Thymus (tissue), 11 donors: ENCODE results near the gene HK3. TPM values are rescaled to one million over a fixed set of nuclear protein-coding genes. Genes with fewer than 3 reads are reported as not detected.
A peak's percentile ranks its signal among the peaks of the same experiment; 100 is the strongest.
"Not testable (repeated sequence)": the region's sequence is repeated elsewhere in the genome, so short reads cannot be mapped to it uniquely, and the experiment has no call there.

ENCODE experiments used
- DNase-seq, 9 donors: peaks; one replicate each; pipeline ENCODE4 v3.0.0-alpha.2; 2013; ENCODE audit warnings: low spot score in 9 of 9, low read depth in 6 of 9, missing footprints in 1 of 9
- H3K27ac ChIP-seq, 2 donors: one replicate each; pipeline ENCODE4 v1.5.1; 2013; ENCODE audit warnings: control low read depth in 1 of 2, low read depth in 1 of 2, low read length in 1 of 2, mild to moderate bottlenecking in 1 of 2, moderate library complexity in 1 of 2
- H3K27me3 ChIP-seq, 2 donors: one replicate each; pipeline ENCODE4 v1.5.1; 2013; ENCODE audit warnings: low read length in 1 of 2; ENCODE audit not compliant: control insufficient read depth in 2 of 2, insufficient read depth in 1 of 2
- H3K36me3 ChIP-seq, 2 donors: one replicate each; pipeline ENCODE4 v1.5.1; 2013; ENCODE audit warnings: low read length in 1 of 2, mild to moderate bottlenecking in 1 of 2, moderate library complexity in 1 of 2; ENCODE audit not compliant: control insufficient read depth in 2 of 2, insufficient read depth in 2 of 2
- H3K4me1 ChIP-seq, 2 donors: one replicate each; pipeline ENCODE4 v1.5.1; 2013; ENCODE audit warnings: low read length in 2 of 2; ENCODE audit not compliant: control insufficient read depth in 2 of 2, insufficient read depth in 2 of 2
- H3K4me3 ChIP-seq, 2 donors: one replicate each; pipeline ENCODE4 v1.5.1; 2013; ENCODE audit warnings: low read length in 2 of 2, control low read depth in 1 of 2, mild to moderate bottlenecking in 1 of 2
- H3K9me3 ChIP-seq, 2 donors: one replicate each; pipeline ENCODE4 v1.5.1; 2013; ENCODE audit warnings: low read length in 1 of 2, mild to moderate bottlenecking in 1 of 2; ENCODE audit not compliant: control insufficient read depth in 2 of 2, insufficient read depth in 1 of 2
- WGBS: extraction: QIAGEN DNeasy Blood & Tissue Kit; methylation state at CpG from one replicate; pipeline ENCODE4 v1.1.7; 2013; 5-methylcytosine and 5-hydroxymethylcytosine counted together
- polyA plus RNA-seq: library from polyadenylated mRNA; stranded (reverse); fragments of 200-250 nt; gene quantifications from one replicate; pipeline ENCODE4 v1.2.3, GENCODE V29; 2013
- total RNA-seq: library from RNA; stranded (reverse); fragments of 120-200 nt; gene quantifications from one replicate; pipeline ENCODE4 v1.2.4, GENCODE V29; 2013
- donor health status: healthy.

HK3 gene
- total and polyA plus RNA-seq, 2 donors, result 3.2 to 38.9 TPM

DNA sequence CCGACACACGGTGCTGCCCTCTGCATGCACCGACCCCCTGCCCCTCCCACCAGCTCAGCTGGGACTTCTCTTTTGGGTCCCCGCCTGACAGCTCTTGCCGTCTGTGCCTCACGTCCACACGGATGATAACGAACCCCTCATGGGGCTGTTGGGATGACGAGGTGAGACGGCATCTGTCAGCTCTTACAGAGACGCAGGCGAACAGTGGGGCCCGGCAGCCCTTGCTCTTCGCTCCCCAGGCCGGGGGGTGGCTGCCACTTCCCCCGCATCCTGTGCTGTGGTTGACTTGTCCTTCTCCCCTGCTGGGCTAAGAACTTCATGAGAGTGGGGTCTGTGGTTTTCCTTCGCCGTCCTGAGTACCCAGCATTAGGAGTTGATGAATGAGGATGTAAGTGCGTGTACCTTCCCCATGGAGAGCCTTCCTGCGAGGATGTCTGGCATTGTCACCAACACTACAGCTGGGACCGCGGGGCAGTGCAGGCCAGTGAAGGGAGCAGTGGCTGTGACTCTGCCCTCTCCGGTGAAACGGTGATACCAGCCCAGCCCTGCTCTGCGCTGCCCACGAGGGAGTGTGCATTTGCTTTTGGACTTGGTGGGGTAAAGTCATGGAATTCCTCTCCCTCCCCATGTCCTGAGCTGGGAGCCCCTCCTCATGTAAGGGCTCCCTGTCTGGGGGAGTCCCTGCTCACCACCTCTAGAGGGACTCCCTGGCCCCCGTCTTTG is 23.2 kb downstream of the HK3 start:
- Histone ChIP-seq H3K4me3 (no peak overlapping the region), H3K27me3 (peaks cover 9 to 46% of the 10 kb centered on the region in 2 donors), H3K9me3 (no peaks in the 10 kb centered on the region), H3K4me1 (no peaks in the 10 kb centered on the region), H3K27ac (no peak overlapping the region), H3K36me3 (no peaks in the 10 kb centered on the region)
- DNase-seq, result peak in 1 of 9 donors; percentile 7
- WGBS, result 12% methylated on average over 27 of the region's 27 CpGs

DNA sequence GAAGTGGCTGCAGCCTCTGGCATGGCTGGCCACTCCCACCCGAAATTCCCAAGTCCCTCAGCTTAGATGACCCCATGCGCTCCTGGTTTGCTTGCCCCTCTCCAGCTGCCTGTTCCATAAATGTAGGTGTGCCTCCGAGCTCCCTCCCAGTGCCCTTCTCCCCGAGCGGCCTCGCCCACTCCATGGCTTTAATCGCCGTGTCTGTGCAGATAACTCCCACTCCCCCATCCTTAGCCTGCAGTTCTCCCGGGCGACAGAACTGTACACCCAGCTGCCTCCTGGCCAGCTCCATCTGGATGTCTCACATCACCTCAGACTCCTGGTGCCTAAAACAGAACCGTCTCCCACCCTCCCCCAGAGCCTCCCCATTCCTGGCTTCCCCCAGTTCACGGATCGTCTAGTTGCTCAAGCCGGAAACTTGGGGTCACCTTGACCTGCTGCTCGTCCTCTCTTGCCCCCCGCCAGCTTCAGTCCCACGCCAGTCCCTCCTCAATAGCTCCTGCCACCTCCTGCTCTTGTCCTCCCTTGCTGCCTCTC is 24.1 kb downstream of the HK3 start:
- 84% methylated on average over 17 of the region's 17 CpGs for WGBS
- H3K4me1 ChIP-seq, result no peaks in the 10 kb centered on the region
- H3K27ac ChIP-seq, result no peak overlapping the region
- no peak for DNase-seq
- no peak overlapping the region for H3K4me3 ChIP-seq
- H3K9me3 ChIP-seq, result no peaks in the 10 kb centered on the region
- no peaks in the 10 kb centered on the region for H3K36me3 ChIP-seq
- peaks cover 9 to 46% of the 10 kb centered on the region in 2 donors for H3K27me3 ChIP-seq

DNA sequence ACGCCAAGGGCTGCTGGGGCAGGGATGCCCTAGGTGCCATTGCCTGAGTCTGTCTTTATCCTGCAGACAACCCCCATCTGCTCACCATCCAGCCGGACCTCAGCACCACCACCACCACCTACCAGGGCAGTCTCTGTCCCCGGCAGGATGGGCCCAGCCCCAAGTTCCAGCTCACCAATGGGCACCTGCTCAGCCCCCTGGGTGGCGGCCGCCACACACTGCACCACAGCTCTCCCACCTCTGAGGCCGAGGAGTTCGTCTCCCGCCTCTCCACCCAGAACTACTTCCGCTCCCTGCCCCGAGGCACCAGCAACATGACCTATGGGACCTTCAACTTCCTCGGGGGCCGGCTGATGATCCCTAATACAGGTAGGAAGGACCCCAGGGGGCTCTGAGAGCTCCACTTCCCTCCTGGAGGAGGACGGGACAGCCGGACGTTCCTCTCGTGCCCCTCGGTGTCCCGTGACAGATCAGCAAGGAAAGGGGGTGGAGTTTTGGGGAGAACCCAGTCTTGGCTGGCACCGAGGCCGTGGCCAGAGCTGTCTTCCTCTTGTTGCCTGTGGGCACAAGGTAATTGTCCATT is 24.9 kb downstream of the HK3 start:
- Histone ChIP-seq H3K4me3 (no peak overlapping the region), H3K27ac (no peak overlapping the region), H3K36me3 (no peaks in the 10 kb centered on the region), H3K27me3 (peaks cover 9 to 46% of the 10 kb centered on the region in 2 donors), H3K9me3 (no peaks in the 10 kb centered on the region), H3K4me1 (no peaks in the 10 kb centered on the region)
- DNase-seq, result no peak
- WGBS, result 86% methylated on average over 20 of the region's 20 CpGs

DNA sequence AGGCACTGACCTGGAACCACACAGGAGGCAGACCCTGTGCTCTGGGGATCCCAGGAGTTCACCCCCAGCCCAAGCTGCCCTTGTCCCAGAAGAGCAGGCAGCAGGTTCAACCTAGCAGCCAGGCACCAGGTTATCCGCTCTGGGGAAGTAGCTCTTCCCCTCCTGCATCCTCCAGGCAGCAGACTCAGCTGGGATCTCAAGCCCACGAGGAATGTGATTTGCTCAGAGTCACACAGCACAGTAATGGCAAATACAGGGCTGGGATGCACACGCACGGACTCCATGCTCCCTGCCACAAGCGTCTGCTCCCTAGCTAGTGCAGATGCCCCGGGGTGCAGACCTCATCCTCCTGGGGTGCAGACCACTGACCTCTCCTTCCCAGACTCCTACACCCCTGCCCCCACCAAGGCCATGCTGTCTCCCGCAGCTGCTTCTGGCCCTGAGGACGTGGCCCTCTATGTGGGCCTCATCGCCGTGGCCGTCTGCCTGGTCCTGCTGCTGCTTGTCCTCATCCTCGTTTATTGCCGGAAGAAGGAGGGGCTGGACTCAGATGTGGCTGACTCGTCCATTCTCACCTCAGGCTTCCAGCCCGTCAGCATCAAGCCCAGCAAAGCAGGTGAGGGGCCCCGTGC is 25.5 kb downstream of the HK3 start:
- no peak overlapping the region for H3K27ac ChIP-seq
- WGBS, result 73% methylated on average over 16 of the region's 16 CpGs
- no peak for DNase-seq
- no peaks in the 10 kb centered on the region for H3K9me3 ChIP-seq
- no peaks in the 10 kb centered on the region for H3K4me1 ChIP-seq
- no peak overlapping the region for H3K4me3 ChIP-seq
- no peaks in the 10 kb centered on the region for H3K36me3 ChIP-seq
- H3K27me3 ChIP-seq, result peaks cover 9 to 47% of the 10 kb centered on the region in 2 donors

DNA sequence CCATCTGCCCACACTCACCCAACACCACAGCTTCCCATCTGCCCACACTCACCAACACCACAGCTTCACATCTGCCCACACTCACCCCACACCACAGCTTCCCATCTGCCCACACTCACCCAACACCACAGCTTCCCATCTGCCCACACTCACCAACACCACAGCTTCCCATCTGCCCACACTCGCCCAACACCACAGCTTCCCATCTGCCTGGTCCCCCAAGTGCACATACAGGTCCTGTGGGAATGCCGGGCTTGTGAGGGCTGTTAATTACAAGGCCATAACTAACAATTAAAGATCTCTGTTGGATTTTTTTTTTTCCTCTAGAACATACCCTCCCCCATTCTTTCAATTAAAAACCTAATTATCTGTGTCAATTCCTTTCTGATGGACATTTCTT is 26.1 kb downstream of the HK3 start:
- H3K27me3 ChIP-seq, result peaks cover 9 to 51% of the 10 kb centered on the region in 2 donors
- not testable (repeated sequence) for H3K4me1 ChIP-seq, H3K36me3 ChIP-seq, DNase-seq, H3K27ac ChIP-seq, H3K4me3 ChIP-seq, H3K9me3 ChIP-seq
- 53% methylated on average over 2 of the region's 2 CpGs for WGBS

DNA sequence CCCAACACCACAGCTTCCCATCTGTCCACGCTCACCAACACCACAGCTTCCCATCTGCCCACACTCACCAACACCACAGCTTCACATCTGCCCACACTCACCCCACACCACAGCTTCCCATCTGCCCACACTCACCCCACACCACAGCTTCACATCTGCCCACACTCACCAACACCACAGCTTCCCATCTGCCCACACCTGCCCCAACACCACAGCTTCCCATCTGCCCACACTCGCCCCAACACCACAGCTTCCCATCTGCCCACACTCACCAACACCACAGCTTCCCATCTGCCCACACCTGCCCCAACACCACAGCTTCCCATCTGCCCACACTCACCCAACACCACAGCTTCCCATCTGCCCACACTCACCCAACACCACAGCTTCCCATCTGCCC is 26.6 kb downstream of the HK3 start:
- H3K27me3 ChIP-seq, result peaks cover 10 to 53% of the 10 kb centered on the region in 2 donors
- not testable (repeated sequence) for H3K9me3 ChIP-seq, H3K4me3 ChIP-seq, H3K27ac ChIP-seq, H3K36me3 ChIP-seq, DNase-seq, H3K4me1 ChIP-seq
- WGBS, result 14% methylated on average over 2 of the region's 2 CpGs

DNA sequence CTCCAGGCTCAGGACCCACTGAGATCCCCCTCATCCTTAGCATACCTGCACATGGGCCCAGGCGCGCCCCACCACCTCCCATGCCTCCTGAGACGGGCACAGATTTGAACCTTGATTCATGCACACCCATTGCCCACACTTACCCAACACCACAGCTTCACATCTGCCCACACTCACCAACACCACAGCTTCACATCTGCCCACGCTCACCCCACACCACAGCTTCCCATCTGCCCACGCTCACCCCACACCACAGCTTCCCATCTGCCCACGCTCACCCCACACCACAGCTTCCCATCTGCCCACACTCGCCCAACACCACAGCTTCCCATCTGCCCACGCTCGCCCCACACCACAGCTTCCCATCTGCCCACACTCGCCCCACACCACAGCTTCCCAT is 28.5 kb downstream of the HK3 start:
- not testable (repeated sequence) for H3K27ac ChIP-seq, DNase-seq, H3K36me3 ChIP-seq, H3K4me3 ChIP-seq, H3K9me3 ChIP-seq, H3K4me1 ChIP-seq
- H3K27me3 ChIP-seq, result peaks cover 21 to 53% of the 10 kb centered on the region in 2 donors
- 45% methylated on average over 10 of the region's 10 CpGs for WGBS

DNA sequence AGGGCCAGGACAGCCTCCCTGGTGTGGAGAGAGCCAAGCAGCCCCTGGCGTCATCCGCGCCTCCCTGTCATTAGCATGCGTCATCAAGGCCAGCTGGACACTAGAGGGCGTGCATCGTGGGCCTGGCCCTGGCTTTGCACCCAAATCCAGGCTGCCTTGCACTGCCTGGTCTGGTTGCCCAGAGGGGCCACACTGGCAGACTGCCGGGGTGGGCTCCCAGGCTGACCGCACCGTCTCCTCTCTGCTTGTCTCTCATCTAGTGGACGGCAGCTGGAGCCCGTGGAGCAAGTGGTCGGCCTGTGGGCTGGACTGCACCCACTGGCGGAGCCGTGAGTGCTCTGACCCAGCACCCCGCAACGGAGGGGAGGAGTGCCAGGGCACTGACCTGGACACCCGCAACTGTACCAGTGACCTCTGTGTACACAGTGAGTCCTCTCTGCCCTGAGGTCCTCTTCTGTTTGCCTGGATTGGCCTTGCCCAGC is 29.0 kb downstream of the HK3 start:
- Histone ChIP-seq H3K27me3 (peaks cover 20 to 53% of the 10 kb centered on the region in 2 donors), H3K4me1 (no peaks in the 10 kb centered on the region), H3K27ac (no peak overlapping the region), H3K36me3 (no peaks in the 10 kb centered on the region), H3K9me3 (peaks cover 0 to 4% of the 10 kb centered on the region in 2 donors), H3K4me3 (no peak overlapping the region)
- DNase-seq, result no peak
- WGBS, result 69% methylated on average over 17 of the region's 17 CpGs

DNA sequence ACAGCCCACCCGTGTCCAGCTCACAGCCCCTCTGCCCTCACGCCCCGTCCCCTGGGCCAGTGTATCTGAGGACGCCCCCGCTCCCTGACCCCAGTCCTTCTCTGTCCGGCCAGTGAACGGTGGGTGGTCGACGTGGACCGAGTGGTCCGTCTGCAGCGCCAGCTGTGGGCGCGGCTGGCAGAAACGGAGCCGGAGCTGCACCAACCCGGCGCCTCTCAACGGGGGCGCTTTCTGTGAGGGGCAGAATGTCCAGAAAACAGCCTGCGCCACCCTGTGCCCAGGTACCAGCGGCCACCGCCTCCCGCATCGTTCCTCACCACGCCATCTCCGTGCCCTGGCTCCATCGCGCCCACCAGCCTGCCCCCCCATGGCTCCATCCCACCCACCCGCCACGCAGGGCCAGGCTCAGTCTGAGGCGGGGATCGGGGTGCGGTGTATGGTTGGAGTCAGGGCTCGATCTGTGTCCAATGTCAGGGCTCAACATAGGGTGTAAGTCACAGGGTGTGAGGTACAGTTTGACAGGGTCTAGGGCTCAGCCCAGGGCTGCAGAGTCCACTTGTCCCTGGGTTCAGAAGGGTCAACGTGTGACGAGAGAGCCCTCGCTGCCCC is 29.5 kb downstream of the HK3 start:
- WGBS, result 88% methylated on average over 38 of the region's 38 CpGs
- no peak for DNase-seq

More for the DNA sequence above, 29.5 kb downstream of the HK3 start:
- H3K9me3 ChIP-seq, result peaks cover 0 to 4% of the 10 kb centered on the region in 2 donors
- no peak overlapping the region for H3K27ac ChIP-seq
- no peak overlapping the region for H3K4me3 ChIP-seq
- no peaks in the 10 kb centered on the region for H3K4me1 ChIP-seq
- no peaks in the 10 kb centered on the region for H3K36me3 ChIP-seq
- H3K27me3 ChIP-seq, result peaks cover 20 to 53% of the 10 kb centered on the region in 2 donors
